Memory B cell (primary cell): ENCODE results near the gene EREG.

ENCODE experiments used
- ATAC-seq: fragments of 150-1000 bp; cut with Tn5 transposase; 2 replicates; pipeline ENCODE4 v1.10.0; 2021; ENCODE audit warnings: low read depth, mild to moderate bottlenecking, moderate library complexity
- DNase-seq, 2 donors: peaks; one replicate each; pipeline ENCODE4 v3.0.0; 2022; ENCODE audit warnings: low spot score in 2 of 2
- H3K27ac Mint-ChIP-seq: one replicate; pipeline ENCODE4 v1.8.0; 2022; ENCODE audit warnings: mild to moderate bottlenecking, moderate library complexity, mixed read lengths
- H3K27me3 Mint-ChIP-seq: one replicate; pipeline ENCODE4 v1.8.0; 2022; ENCODE audit warnings: mixed read lengths
- H3K36me3 Mint-ChIP-seq: one replicate; pipeline ENCODE4 v1.8.0; 2022; ENCODE audit warnings: mild to moderate bottlenecking, mixed read lengths
- H3K4me1 Mint-ChIP-seq: one replicate; pipeline ENCODE4 v1.8.0; 2022; ENCODE audit warnings: mixed read lengths
- H3K4me3 Mint-ChIP-seq: one replicate; pipeline ENCODE4 v1.8.0; 2022; ENCODE audit warnings: mild to moderate bottlenecking, moderate library complexity, mixed read lengths
- H3K9me3 Mint-ChIP-seq: one replicate; pipeline ENCODE4 v1.8.0; 2022; ENCODE audit warnings: mixed read lengths

The EREG gene

GRCh38 chr4:74364652-74365491 is at the start of gene EREG:
EREG (plus strand) TSS chr4:74365145; CDS start chr4:74365309, 164 bp downstream.
- peak; percentile 9 to 13 for DNase-seq
- peaks cover 14% of the 10 kb centered on the region for H3K4me1 Mint-ChIP-seq
- H3K9me3 Mint-ChIP-seq, result no peaks in the 10 kb centered on the region
- peak within 1 kb of the TSS; percentile 75 for H3K27ac Mint-ChIP-seq
- no peaks in the 10 kb centered on the region for H3K36me3 Mint-ChIP-seq
- H3K4me3 Mint-ChIP-seq, result peak within 1 kb of the TSS; percentile 62
- peak; percentile 76 for ATAC-seq
- H3K27me3 Mint-ChIP-seq, result peaks cover 18% of the 10 kb centered on the region

GRCh38 chr4:74315376-74315775 is 49.6 kb upstream of the EREG start:
- ATAC-seq (no peak), DNase-seq (no peak)
- Mint-ChIP-seq H3K27ac (no peak overlapping the region), H3K36me3 (no peaks in the 10 kb centered on the region), H3K4me3 (no peak overlapping the region), H3K27me3 (no peaks in the 10 kb centered on the region), H3K4me1 (no peaks in the 10 kb centered on the region), H3K9me3 (no peaks in the 10 kb centered on the region)

- DNase-seq, result no peak
- Mint-ChIP-seq H3K27ac (no peak overlapping the region), H3K4me3 (no peak overlapping the region), H3K9me3 (no peaks in the 10 kb centered on the region), H3K4me1 (no peaks in the 10 kb centered on the region), H3K27me3 (peaks cover 4% of the 10 kb centered on the region), H3K36me3 (no peaks in the 10 kb centered on the region)
- ATAC-seq, result no peak
Measured at GRCh38 chr4:74316397-74316796, 48.5 kb upstream of the EREG start.

- no peak overlapping the region for H3K27ac Mint-ChIP-seq
- no peaks in the 10 kb centered on the region for H3K36me3 Mint-ChIP-seq
- no peak for ATAC-seq
- peaks cover 4% of the 10 kb centered on the region for H3K27me3 Mint-ChIP-seq
- no peak overlapping the region for H3K4me3 Mint-ChIP-seq
- H3K4me1 Mint-ChIP-seq, result no peaks in the 10 kb centered on the region
- no peaks in the 10 kb centered on the region for H3K9me3 Mint-ChIP-seq
- DNase-seq, result no peak
Measured at GRCh38 chr4:74317616-74318246, 47.2 kb upstream of the EREG start.

- ATAC-seq (no peak), DNase-seq (no peak)
- Mint-ChIP-seq H3K9me3 (no peaks in the 10 kb centered on the region), H3K4me3 (no peak overlapping the region), H3K36me3 (no peaks in the 10 kb centered on the region), H3K27ac (no peak overlapping the region), H3K27me3 (peaks cover 4% of the 10 kb centered on the region), H3K4me1 (no peaks in the 10 kb centered on the region)
Measured at GRCh38 chr4:74318276-74318675, 46.7 kb upstream of the EREG start.

- H3K4me1 Mint-ChIP-seq, result no peaks in the 10 kb centered on the region
- H3K9me3 Mint-ChIP-seq, result no peaks in the 10 kb centered on the region
- no peak overlapping the region for H3K4me3 Mint-ChIP-seq
- peaks cover 8% of the 10 kb centered on the region for H3K27me3 Mint-ChIP-seq
- H3K27ac Mint-ChIP-seq, result no peak overlapping the region
- ATAC-seq (no peak), DNase-seq (no peak)
- no peaks in the 10 kb centered on the region for H3K36me3 Mint-ChIP-seq
Measured at GRCh38 chr4:74319470-74319869, 45.5 kb upstream of the EREG start.

- H3K36me3 Mint-ChIP-seq, result no peaks in the 10 kb centered on the region
- H3K27me3 Mint-ChIP-seq, result peaks cover 8% of the 10 kb centered on the region
- no peaks in the 10 kb centered on the region for H3K9me3 Mint-ChIP-seq
- H3K27ac Mint-ChIP-seq, result no peak overlapping the region
- ATAC-seq (peak; percentile 62), DNase-seq (no peak)
- H3K4me3 Mint-ChIP-seq, result no peak overlapping the region
- H3K4me1 Mint-ChIP-seq, result no peaks in the 10 kb centered on the region
Measured at GRCh38 chr4:74320559-74321118, 44.3 kb upstream of the EREG start.

- ATAC-seq (no peak), DNase-seq (no peak)
- H3K36me3 Mint-ChIP-seq, result no peaks in the 10 kb centered on the region
- no peaks in the 10 kb centered on the region for H3K9me3 Mint-ChIP-seq
- H3K4me1 Mint-ChIP-seq, result no peaks in the 10 kb centered on the region
- no peak overlapping the region for H3K27ac Mint-ChIP-seq
- H3K4me3 Mint-ChIP-seq, result no peak overlapping the region
- H3K27me3 Mint-ChIP-seq, result peaks cover 8% of the 10 kb centered on the region
Measured at GRCh38 chr4:74322301-74322700, 42.6 kb upstream of the EREG start.

GRCh38 chr4:74323663-74324062 is 41.3 kb upstream of the EREG start:
- Mint-ChIP-seq H3K4me3 (no peak overlapping the region), H3K27me3 (peaks cover 10% of the 10 kb centered on the region), H3K27ac (no peak overlapping the region), H3K36me3 (no peaks in the 10 kb centered on the region), H3K9me3 (no peaks in the 10 kb centered on the region), H3K4me1 (no peaks in the 10 kb centered on the region)
- ATAC-seq (no peak), DNase-seq (no peak)

GRCh38 chr4:74324262-74324661 is 40.7 kb upstream of the EREG start:
- H3K27ac Mint-ChIP-seq, result no peak overlapping the region
- H3K27me3 Mint-ChIP-seq, result peaks cover 16% of the 10 kb centered on the region
- H3K4me3 Mint-ChIP-seq, result no peak overlapping the region
- ATAC-seq, result no peak
- peaks cover 3% of the 10 kb centered on the region for H3K9me3 Mint-ChIP-seq
- H3K4me1 Mint-ChIP-seq, result no peaks in the 10 kb centered on the region
- no peaks in the 10 kb centered on the region for H3K36me3 Mint-ChIP-seq
- no peak for DNase-seq

- H3K27ac Mint-ChIP-seq, result no peak overlapping the region
- DNase-seq (no peak), ATAC-seq (no peak)
- H3K4me3 Mint-ChIP-seq, result no peak overlapping the region
- H3K36me3 Mint-ChIP-seq, result no peaks in the 10 kb centered on the region
- peaks cover 14% of the 10 kb centered on the region for H3K27me3 Mint-ChIP-seq
- H3K9me3 Mint-ChIP-seq, result peaks cover 4% of the 10 kb centered on the region
- H3K4me1 Mint-ChIP-seq, result no peaks in the 10 kb centered on the region
Measured at GRCh38 chr4:74325886-74326285, 39.1 kb upstream of the EREG start.

GRCh38 chr4:74327762-74328161 is 37.2 kb upstream of the EREG start:
- Mint-ChIP-seq H3K9me3 (peaks cover 4% of the 10 kb centered on the region), H3K27me3 (peaks cover 13% of the 10 kb centered on the region), H3K4me3 (no peak overlapping the region), H3K4me1 (no peaks in the 10 kb centered on the region), H3K36me3 (no peaks in the 10 kb centered on the region), H3K27ac (no peak overlapping the region)
- ATAC-seq (no peak), DNase-seq (no peak)

- no peak overlapping the region for H3K4me3 Mint-ChIP-seq
- no peaks in the 10 kb centered on the region for H3K36me3 Mint-ChIP-seq
- peaks cover 12% of the 10 kb centered on the region for H3K27me3 Mint-ChIP-seq
- H3K9me3 Mint-ChIP-seq, result peaks cover 4% of the 10 kb centered on the region
- ATAC-seq (no peak), DNase-seq (no peak)
- H3K27ac Mint-ChIP-seq, result no peak overlapping the region
- no peaks in the 10 kb centered on the region for H3K4me1 Mint-ChIP-seq
Measured at GRCh38 chr4:74328501-74328900, 36.4 kb upstream of the EREG start.

GRCh38 chr4:74329307-74329706 is 35.6 kb upstream of the EREG start:
- H3K27ac Mint-ChIP-seq, result no peak overlapping the region
- no peak for ATAC-seq
- H3K36me3 Mint-ChIP-seq, result no peaks in the 10 kb centered on the region
- H3K4me3 Mint-ChIP-seq, result no peak overlapping the region
- peaks cover 10% of the 10 kb centered on the region for H3K27me3 Mint-ChIP-seq
- H3K9me3 Mint-ChIP-seq, result peaks cover 4% of the 10 kb centered on the region
- H3K4me1 Mint-ChIP-seq, result no peaks in the 10 kb centered on the region
- DNase-seq, result no peak
